Endothelial cell of umbilical vein (primary cell): ENCODE data around the gene SVEP1. TPM values are rescaled to one million over a fixed set of nuclear protein-coding genes. Genes with fewer than 3 reads are reported as not detected.

Experiments used
- BruUV-seq: library from RNA; stranded (reverse); fragments of 400-500 nt; replicated peaks from 2 replicates; lab custom pipeline; 2021; lab: Mats Ljungman, UMichigan
- CTCF ChIA-PET: fragments of 300-600, 350-600 bp; sonication (Branson Sonifier 250); formaldehyde crosslinking; loops from one replicate; lab custom pipeline; 2021; ENCODE audit warnings: antibody characterized with exemption, inconsistent platforms; lab: Charles Lee
- POLR2A ChIA-PET: fragments of 300-600, 350-600 bp; sonication (Branson Sonifier 250); formaldehyde crosslinking; loops from one replicate; lab custom pipeline; 2021; ENCODE audit warnings: antibody characterized with exemption, inconsistent platforms; lab: Charles Lee
- DNase-seq: peaks from one replicate; pipeline ENCODE4 v3.0.0-alpha.2; 2011; ENCODE audit warnings: low read depth, low spot score
- FAIRE-seq: peaks from 2 replicates; lab custom pipeline; 2011; peaks lifted over from hg19 to GRCh38; lab: Jason Lieb, UNC
- H2AFZ ChIP-seq: 2 replicates; pipeline ENCODE4 v1.6.0; 2012; ENCODE audit warnings: low read depth, low read length, control low read depth, inconsistent platforms
- H3K27ac ChIP-seq: 2 replicates; pipeline ENCODE4 v1.5.1; 2011; ENCODE audit warnings: low read depth, mild to moderate bottlenecking, control low read depth, low read length, moderate library complexity; ENCODE audit not compliant: insufficient read depth
- H3K27me3 ChIP-seq, 2 experiments: 2 replicates each; pipeline versions ENCODE4 v1.6.0 to v1.6.1; 2011; ENCODE audit warnings: low read length in 2 of 2, mixed read lengths in 1 of 2; ENCODE audit not compliant: control insufficient read depth in 2 of 2, insufficient read depth in 2 of 2
- H3K36me3 ChIP-seq, 2 experiments: 2 replicates in 1 of 2; 3 replicates in 1 of 2; pipeline ENCODE4 v1.5.1; 2011; ENCODE audit warnings: low read length in 2 of 2, mild to moderate bottlenecking in 1 of 2, moderate library complexity in 1 of 2; ENCODE audit not compliant: control insufficient read depth in 2 of 2, insufficient read depth in 2 of 2; ENCODE audit errors: extremely low read depth in 1 of 2
- H3K4me1 ChIP-seq: 3 replicates; pipeline ENCODE4 v1.5.1; 2011; ENCODE audit warnings: mild to moderate bottlenecking, low read length; ENCODE audit not compliant: control insufficient read depth, insufficient read depth; ENCODE audit errors: extremely low read depth
- H3K4me2 ChIP-seq: 2 replicates; pipeline ENCODE4 v1.6.1; 2011; ENCODE audit warnings: low read length, control low read depth, mixed read lengths; ENCODE audit not compliant: insufficient read depth
- H3K4me3 ChIP-seq, 3 experiments: fragments of 200-600 bp in 1 of 3; sonication (generic), shearing (Covaris generic) in 1 of 3; replicated peaks in 1 of 3; 2 replicates each; pipeline ENCODE4 v1.5.1; 2011 to 2016; ENCODE audit warnings: control low read depth in 3 of 3, low read length in 3 of 3, mild to moderate bottlenecking in 2 of 3, inconsistent platforms in 1 of 3, low read depth in 1 of 3, moderate library complexity in 1 of 3; ENCODE audit not compliant: insufficient read depth in 1 of 3
- H3K79me2 ChIP-seq: 2 replicates; pipeline ENCODE4 v1.6.0; 2012; ENCODE audit warnings: low read length, inconsistent platforms; ENCODE audit not compliant: control insufficient read depth, insufficient read depth
- H3K9ac ChIP-seq: replicated peaks from 2 replicates; pipeline ENCODE3; 2011; ENCODE audit warnings: low read length, control low read depth; ENCODE audit not compliant: insufficient read depth; ENCODE audit errors: extremely low read depth
- H3K9me1 ChIP-seq: replicated peaks from 3 replicates; pipeline ENCODE4 v1.6.0; 2011; ENCODE audit warnings: mild to moderate bottlenecking, low read length; ENCODE audit not compliant: control insufficient read depth, insufficient read depth; ENCODE audit errors: extremely low read depth
- H3K9me3 ChIP-seq: replicated peaks from 2 replicates; pipeline ENCODE4 v1.5.1; 2012; ENCODE audit warnings: low read length, inconsistent platforms; ENCODE audit not compliant: control insufficient read depth, insufficient read depth
- H4K20me1 ChIP-seq: replicated peaks from 2 replicates; pipeline ENCODE3; 2011; ENCODE audit warnings: mild to moderate bottlenecking, low read length; ENCODE audit not compliant: control insufficient read depth, insufficient read depth; ENCODE audit errors: extremely low read depth
- EZH2 ChIP-seq: IDR thresholded peaks from 2 replicates; pipeline ENCODE4 v1.6.1; 2012; ENCODE audit warnings: borderline replicate concordance, low read depth, mild to moderate bottlenecking, moderate library complexity, low read length, inconsistent platforms; ENCODE audit not compliant: severe bottlenecking
- FOS ChIP-seq: IDR thresholded peaks from 2 replicates; pipeline ENCODE4 v1.6.1; 2011; ENCODE audit warnings: mild to moderate bottlenecking, low read length, moderate library complexity, borderline replicate concordance; ENCODE audit not compliant: insufficient read depth
- GATA2 ChIP-seq: IDR thresholded peaks from 2 replicates; pipeline ENCODE4 v1.7.0; 2011; ENCODE audit warnings: low read depth, mild to moderate bottlenecking, moderate library complexity, mixed read lengths, low read length; ENCODE audit not compliant: insufficient read length, insufficient read depth
- JUN ChIP-seq: IDR thresholded peaks from 2 replicates; pipeline ENCODE4 v1.6.1; 2011; ENCODE audit warnings: borderline replicate concordance, low read depth; ENCODE audit not compliant: insufficient read length, insufficient read depth
- MYC ChIP-seq: IDR thresholded peaks from one replicate; pipeline ENCODE4 v1.6.1; 2011; ENCODE audit warnings: mild to moderate bottlenecking, low read depth, low read length
- POLR2A ChIP-seq: IDR thresholded peaks from 2 replicates; pipeline ENCODE4 v1.6.1; 2012; ENCODE audit warnings: low read depth, mild to moderate bottlenecking, control low read depth, low read length
- POLR2AphosphoS5 ChIP-seq: IDR thresholded peaks from 2 replicates; pipeline ENCODE4 v1.6.1; 2012; ENCODE audit warnings: low read depth, mild to moderate bottlenecking, control low read depth, low read length, moderate library complexity; ENCODE audit not compliant: insufficient read depth
- dilution Hi-C: fragments of 300-500 bp; cut with MboI; formaldehyde crosslinking; loops from one replicate; pipeline ENCODE4 v1.15.0; 2019; ENCODE audit warnings: low sequenced_read_pairs; ENCODE audit not compliant: extremely low pct_ligation_motif_present
- intact Hi-C: fragments of 100-400 bp; cut with micrococcal nuclease; formaldehyde crosslinking; loops from one replicate; pipeline ENCODE4 v1.10.0; 2022
- polyA plus RNA-seq, 4 experiments: library from polyadenylated mRNA; depleted of rRNA in 3 of 4; stranded (reverse) in 3 of 4; unstranded in 1 of 4; fragments of >200 nt; gene quantifications; 2 replicates each; pipeline versions ENCODE4 v1.2.1 to v1.2.3, GENCODE V29; 2011 to 2012; ENCODE audit warnings: missing spikeins in 1 of 4
- total RNA-seq: library from RNA; stranded (reverse); gene quantifications from 2 replicates; pipeline ENCODE4 v1.2.3, GENCODE V29; 2021
- TF ChIP-seq, protein P1 (sequence below): IDR thresholded peaks from 2 replicates; pipeline ENCODE4 v1.6.1; 2011; ENCODE audit not compliant: insufficient read depth, insufficient read length
- TF ChIP-seq, protein P2 (sequence below), 2 donors: IDR thresholded peaks; 1 replicate in 1 of 2; 2 replicates in 1 of 2; pipeline ENCODE4 v1.5.1; 2011; ENCODE audit warnings: low read length in 2 of 2, mild to moderate bottlenecking in 2 of 2, moderate library complexity in 2 of 2, control low read depth in 1 of 2, inconsistent platforms in 1 of 2, low read depth in 1 of 2; ENCODE audit not compliant: insufficient read depth in 1 of 2; ENCODE audit errors: extremely low read depth in 1 of 2

The SVEP1 gene
- total and polyA plus RNA-seq, 2 donors (not counting 3 experiments of a cell fraction or from before 2014, with no cell fraction given), result 0.04 to 0.29 TPM

DNA sequence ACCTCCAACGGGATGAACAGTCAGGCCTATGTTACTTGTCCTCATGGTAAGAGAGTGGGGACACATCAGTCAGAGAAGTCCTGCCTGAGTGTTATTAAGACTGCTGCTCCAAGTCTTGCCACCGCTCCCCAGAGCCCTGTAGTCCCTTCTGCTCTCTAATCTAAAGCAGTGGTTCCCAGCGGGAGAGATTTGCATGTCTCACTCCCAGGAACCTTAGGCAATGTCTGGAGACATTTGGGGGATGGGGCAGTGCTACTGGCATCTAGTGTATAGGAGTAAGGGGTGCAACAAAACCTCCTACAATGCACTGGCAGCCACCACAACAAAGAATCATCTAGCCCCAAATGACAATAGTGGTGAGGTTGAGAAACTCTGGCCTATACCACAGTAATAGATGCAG lies 2.6 kb upstream of the SVEP1 start:
- no peak overlapping the region for H2AFZ ChIP-seq
- FAIRE-seq, result no peak
- CTCF ChIA-PET, result no interaction called here

DNA sequence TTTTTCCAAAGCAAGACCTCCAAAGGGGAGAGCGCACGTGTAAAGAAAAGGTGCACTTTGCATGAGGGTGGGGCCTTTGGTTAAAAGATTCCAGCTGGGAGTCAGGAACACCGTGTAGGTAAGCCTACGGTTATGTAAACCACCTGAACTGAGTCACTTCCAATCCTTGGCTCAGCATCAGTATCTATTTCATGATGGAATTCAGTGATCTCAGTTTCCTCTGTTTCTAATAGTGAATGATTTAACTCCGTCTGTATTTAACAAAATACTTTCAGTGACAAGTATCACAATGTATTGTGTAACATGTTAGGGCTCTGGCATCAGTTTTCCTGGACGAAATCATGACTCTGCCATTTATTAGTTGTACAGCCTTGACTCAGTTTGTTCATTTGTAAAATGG lies 1.3 kb upstream of the SVEP1 start:
- Histone ChIP-seq H3K79me2 (no peaks in the 10 kb centered on the region), H3K9me1 (no peaks in the 10 kb centered on the region), H3K4me3 (no peak overlapping the region), H3K4me2 (no peak overlapping the region), H3K9me3 (no peaks in the 10 kb centered on the region), H3K9ac (no peak overlapping the region), H3K27me3 (peaks cover 19 to 28% of the 10 kb centered on the region in 2 experiments), H3K4me1 (peaks cover 8% of the 10 kb centered on the region), H3K36me3 (no peaks in the 10 kb centered on the region), H4K20me1 (no peaks in the 10 kb centered on the region), H3K27ac (no peak overlapping the region), H2AFZ (no peak overlapping the region)
- intact Hi-C loops (no loop called here), dilution Hi-C loops (no loop called here)
- ChIA-PET POLR2A (no interaction called here), CTCF (no interaction called here)
- no peak for TF ChIP-seq FOS
- no peak for TF ChIP-seq EZH2
- no peak for TF ChIP-seq MYC
- TF ChIP-seq GATA2, result no peak
- TF ChIP-seq POLR2AphosphoS5, result no peak
- no peak for TF ChIP-seq JUN
- TF ChIP-seq, protein P1, sequence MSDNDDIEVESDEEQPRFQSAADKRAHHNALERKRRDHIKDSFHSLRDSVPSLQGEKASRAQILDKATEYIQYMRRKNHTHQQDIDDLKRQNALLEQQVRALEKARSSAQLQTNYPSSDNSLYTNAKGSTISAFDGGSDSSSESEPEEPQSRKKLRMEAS, result no peak
- TF ChIP-seq, protein P2, sequence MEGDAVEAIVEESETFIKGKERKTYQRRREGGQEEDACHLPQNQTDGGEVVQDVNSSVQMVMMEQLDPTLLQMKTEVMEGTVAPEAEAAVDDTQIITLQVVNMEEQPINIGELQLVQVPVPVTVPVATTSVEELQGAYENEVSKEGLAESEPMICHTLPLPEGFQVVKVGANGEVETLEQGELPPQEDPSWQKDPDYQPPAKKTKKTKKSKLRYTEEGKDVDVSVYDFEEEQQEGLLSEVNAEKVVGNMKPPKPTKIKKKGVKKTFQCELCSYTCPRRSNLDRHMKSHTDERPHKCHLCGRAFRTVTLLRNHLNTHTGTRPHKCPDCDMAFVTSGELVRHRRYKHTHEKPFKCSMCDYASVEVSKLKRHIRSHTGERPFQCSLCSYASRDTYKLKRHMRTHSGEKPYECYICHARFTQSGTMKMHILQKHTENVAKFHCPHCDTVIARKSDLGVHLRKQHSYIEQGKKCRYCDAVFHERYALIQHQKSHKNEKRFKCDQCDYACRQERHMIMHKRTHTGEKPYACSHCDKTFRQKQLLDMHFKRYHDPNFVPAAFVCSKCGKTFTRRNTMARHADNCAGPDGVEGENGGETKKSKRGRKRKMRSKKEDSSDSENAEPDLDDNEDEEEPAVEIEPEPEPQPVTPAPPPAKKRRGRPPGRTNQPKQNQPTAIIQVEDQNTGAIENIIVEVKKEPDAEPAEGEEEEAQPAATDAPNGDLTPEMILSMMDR (IDR thresholded peaks at IDR 0.05; ENCODE audit: extremely low read depth in 1 of 2, insufficient read depth in 1 of 2, low read depth in 1 of 2, low read length in 2 of 2), result no peak
- no peak for TF ChIP-seq POLR2A
- BruUV-seq, result no TSS peak
- DNase-seq (no peak), FAIRE-seq (no peak)

More for the DNA sequence above, 2.6 kb upstream of the SVEP1 start:
- H3K9ac ChIP-seq, result no peak overlapping the region
- POLR2A ChIA-PET, result no interaction called here
- no peaks in the 10 kb centered on the region for H3K9me1 ChIP-seq
- no peaks in the 10 kb centered on the region for H3K79me2 ChIP-seq
- TF ChIP-seq EZH2 (no peak), JUN (no peak), MYC (no peak), POLR2AphosphoS5 (no peak)
- no peak overlapping the region for H3K4me2 ChIP-seq
- H3K9me3 ChIP-seq, result no peaks in the 10 kb centered on the region
- H3K4me3 ChIP-seq, result no peak overlapping the region
- H4K20me1 ChIP-seq, result no peaks in the 10 kb centered on the region
- peaks cover 19 to 28% of the 10 kb centered on the region in 2 experiments for H3K27me3 ChIP-seq
- BruUV-seq, result no TSS peak
- DNase-seq, result no peak
- no peak overlapping the region for H3K27ac ChIP-seq
- dilution Hi-C loops, result no loop called here
- H3K4me1 ChIP-seq, result peaks cover 8% of the 10 kb centered on the region
- no peaks in the 10 kb centered on the region for H3K36me3 ChIP-seq
- intact Hi-C loops, result no loop called here
